Measurements from ENCODE around the gene RING1.

GRCh38 chr6:33211666-33212422 is 3.5 kb downstream of the RING1 start:
- TF ChIP-seq POLR2A (IDR thresholded peaks at IDR 0.05; ENCODE audit: low read depth): no peak
- no peak for TF ChIP-seq CTCF (IDR thresholded peaks at IDR 0.05)
